ENCODE measurements around the gene KLHL5.
A peak's percentile ranks its signal among the peaks of the same experiment; 100 is the strongest.

KLHL5 gene

GRCh38 chr4:39085891-39086290, 23.9 kb downstream of the KLHL5 start:
- no peak for DNase-seq (ENCODE audit: low read depth)
- TF ChIP-seq CTCF (IDR thresholded peaks at IDR 0.05; ENCODE audit: control insufficient read depth, extremely low read depth, insufficient read depth): no peak
- no peak overlapping the region for H3K4me3 ChIP-seq (ENCODE audit: low read depth, low read length)

- H3K4me3 ChIP-seq (ENCODE audit: low read depth, low read length): no peak overlapping the region
- no peak for TF ChIP-seq CTCF (IDR thresholded peaks at IDR 0.05; ENCODE audit: control insufficient read depth, extremely low read depth, insufficient read depth)
- no peak for DNase-seq (ENCODE audit: low read depth)
Observed at GRCh38 chr4:39096847-39097246, 34.8 kb downstream of the KLHL5 start.

GRCh38 chr4:39097290-39097689, 35.3 kb downstream of the KLHL5 start:
- DNase-seq (ENCODE audit: low read depth): peak; percentile 32
- TF ChIP-seq CTCF (IDR thresholded peaks at IDR 0.05; ENCODE audit: control insufficient read depth, extremely low read depth, insufficient read depth): no peak
- H3K4me3 ChIP-seq (ENCODE audit: low read depth, low read length): no peak overlapping the region

- TF ChIP-seq CTCF (IDR thresholded peaks at IDR 0.05; ENCODE audit: control insufficient read depth, extremely low read depth, insufficient read depth): no peak
- H3K4me3 ChIP-seq (ENCODE audit: low read depth, low read length): no peak overlapping the region
- DNase-seq (ENCODE audit: low read depth): no peak
Observed at GRCh38 chr4:39102297-39102696, 40.3 kb downstream of the KLHL5 start.

- DNase-seq (ENCODE audit: low read depth): no peak
- H3K4me3 ChIP-seq (ENCODE audit: low read depth, low read length): no peak overlapping the region
- TF ChIP-seq CTCF (IDR thresholded peaks at IDR 0.05; ENCODE audit: control insufficient read depth, extremely low read depth, insufficient read depth): no peak
Observed at GRCh38 chr4:39103291-39103690, 41.3 kb downstream of the KLHL5 start.

GRCh38 chr4:39104255-39104654, 42.2 kb downstream of the KLHL5 start:
- no peak for TF ChIP-seq CTCF (IDR thresholded peaks at IDR 0.05; ENCODE audit: control insufficient read depth, extremely low read depth, insufficient read depth)
- DNase-seq (ENCODE audit: low read depth): no peak
- H3K4me3 ChIP-seq (ENCODE audit: low read depth, low read length): no peak overlapping the region

GRCh38 chr4:39106011-39106410, 44.0 kb downstream of the KLHL5 start:
- no peak overlapping the region for H3K4me3 ChIP-seq (ENCODE audit: low read depth, low read length)
- DNase-seq (ENCODE audit: low read depth): no peak
- TF ChIP-seq CTCF (IDR thresholded peaks at IDR 0.05; ENCODE audit: control insufficient read depth, extremely low read depth, insufficient read depth): no peak
